Measurements from ENCODE around the gene SGCD.

The SGCD gene

GRCh38 chr5:156523607-156524006, 196.6 kb downstream of the SGCD start:
- H3K27ac ChIP-seq: no peak overlapping the region
- no peak overlapping the region for H2AFZ ChIP-seq
- H3K36me3 ChIP-seq (ENCODE audit: control insufficient read depth, insufficient read depth, low read length): no peaks in the 10 kb centered on the region
- TF ChIP-seq CTCF (IDR thresholded peaks at IDR 0.05): no peak
- no peaks in the 10 kb centered on the region for H3K79me2 ChIP-seq
- H3K4me2 ChIP-seq (ENCODE audit: low read length): no peak overlapping the region
- no peak overlapping the region for H3K9ac ChIP-seq
- H3K9me3 ChIP-seq (ENCODE audit: control insufficient read depth, low read length): no peaks in the 10 kb centered on the region
- H3K4me3 ChIP-seq (ENCODE audit: low read depth, low read length): no peak overlapping the region
- no peaks in the 10 kb centered on the region for H3K27me3 ChIP-seq (ENCODE audit: control insufficient read depth, insufficient read depth, low read length)
- no peaks in the 10 kb centered on the region for H3K4me1 ChIP-seq

GRCh38 chr5:156526081-156526925, 199.3 kb downstream of the SGCD start:
- Histone ChIP-seq H3K4me2 (ENCODE audit: low read length) (no peak overlapping the region), H2AFZ (no peak overlapping the region), H3K27me3 (ENCODE audit: control insufficient read depth, insufficient read depth, low read length) (no peaks in the 10 kb centered on the region), H3K36me3 (ENCODE audit: control insufficient read depth, insufficient read depth, low read length) (no peaks in the 10 kb centered on the region), H3K9ac (no peak overlapping the region), H3K4me3 (ENCODE audit: low read depth, low read length) (no peak overlapping the region), H3K27ac (no peak overlapping the region), H3K9me3 (ENCODE audit: control insufficient read depth, low read length) (no peaks in the 10 kb centered on the region), H3K4me1 (no peaks in the 10 kb centered on the region), H3K79me2 (no peaks in the 10 kb centered on the region)
- TF ChIP-seq CTCF (IDR thresholded peaks at IDR 0.05): no peak

- H3K4me3 ChIP-seq (ENCODE audit: low read depth, low read length): no peak overlapping the region
- no peaks in the 10 kb centered on the region for H3K79me2 ChIP-seq
- H3K36me3 ChIP-seq (ENCODE audit: control insufficient read depth, insufficient read depth, low read length): no peaks in the 10 kb centered on the region
- H3K4me1 ChIP-seq: no peaks in the 10 kb centered on the region
- no peaks in the 10 kb centered on the region for H3K27me3 ChIP-seq (ENCODE audit: control insufficient read depth, insufficient read depth, low read length)
- TF ChIP-seq CTCF (IDR thresholded peaks at IDR 0.05): no peak
- H2AFZ ChIP-seq: no peak overlapping the region
- no peaks in the 10 kb centered on the region for H3K9me3 ChIP-seq (ENCODE audit: control insufficient read depth, low read length)
- no peak overlapping the region for H3K4me2 ChIP-seq (ENCODE audit: low read length)
- H3K9ac ChIP-seq: no peak overlapping the region
- no peak overlapping the region for H3K27ac ChIP-seq
Measured at GRCh38 chr5:156527611-156528010, 200.6 kb downstream of the SGCD start.

GRCh38 chr5:156528673-156529072, 201.7 kb downstream of the SGCD start:
- H3K9me3 ChIP-seq (ENCODE audit: control insufficient read depth, low read length): no peaks in the 10 kb centered on the region
- H3K27me3 ChIP-seq (ENCODE audit: control insufficient read depth, insufficient read depth, low read length): no peaks in the 10 kb centered on the region
- H3K36me3 ChIP-seq (ENCODE audit: control insufficient read depth, insufficient read depth, low read length): no peaks in the 10 kb centered on the region
- TF ChIP-seq CTCF (IDR thresholded peaks at IDR 0.05): no peak
- no peak overlapping the region for H3K4me3 ChIP-seq (ENCODE audit: low read depth, low read length)
- H3K79me2 ChIP-seq: no peaks in the 10 kb centered on the region
- no peak overlapping the region for H3K9ac ChIP-seq
- no peaks in the 10 kb centered on the region for H3K4me1 ChIP-seq
- no peak overlapping the region for H3K4me2 ChIP-seq (ENCODE audit: low read length)
- H3K27ac ChIP-seq: no peak overlapping the region
- H2AFZ ChIP-seq: no peak overlapping the region

- Histone ChIP-seq H3K36me3 (ENCODE audit: control insufficient read depth, insufficient read depth, low read length) (no peaks in the 10 kb centered on the region), H3K79me2 (peaks cover 3% of the 10 kb centered on the region), H3K27me3 (ENCODE audit: control insufficient read depth, insufficient read depth, low read length) (no peaks in the 10 kb centered on the region), H3K27ac (no peak overlapping the region), H3K4me2 (ENCODE audit: low read length) (no peak overlapping the region), H2AFZ (no peak overlapping the region), H3K4me1 (no peaks in the 10 kb centered on the region), H3K9ac (no peak overlapping the region), H3K4me3 (ENCODE audit: low read depth, low read length) (no peak overlapping the region), H3K9me3 (ENCODE audit: control insufficient read depth, low read length) (no peaks in the 10 kb centered on the region)
- TF ChIP-seq CTCF (IDR thresholded peaks at IDR 0.05): no peak
Measured at GRCh38 chr5:156529892-156530291, 202.9 kb downstream of the SGCD start.
